Muscle layer of colon (tissue), 2 donors: ENCODE results near the gene DIS3L2.
"Not testable (repeated sequence)": the region's sequence is repeated elsewhere in the genome, so short reads cannot be mapped to it uniquely, and the experiment has no call there.

Experiments
- H3K27ac ChIP-seq: one replicate; pipeline ENCODE4 v1.7.0; 2013; ENCODE audit warnings: low read depth, mild to moderate bottlenecking, low read length, moderate library complexity
- H3K27me3 ChIP-seq, 2 donors: one replicate each; pipeline ENCODE4 v1.7.0; 2013; ENCODE audit warnings: low read length in 2 of 2, mild to moderate bottlenecking in 2 of 2; ENCODE audit not compliant: insufficient read depth in 2 of 2, control insufficient read depth in 1 of 2
- H3K36me3 ChIP-seq: one replicate; pipeline ENCODE4 v1.7.0; 2013; ENCODE audit warnings: mild to moderate bottlenecking, low read length; ENCODE audit not compliant: insufficient read depth
- H3K4me1 ChIP-seq: one replicate; pipeline ENCODE4 v1.7.0; 2013; ENCODE audit warnings: mild to moderate bottlenecking, low read length; ENCODE audit not compliant: insufficient read depth
- H3K4me3 ChIP-seq, 2 donors: one replicate each; pipeline ENCODE4 v1.7.0; 2013; ENCODE audit warnings: low read length in 2 of 2, low read depth in 1 of 2, mild to moderate bottlenecking in 1 of 2, moderate library complexity in 1 of 2
- H3K9ac ChIP-seq: one replicate; pipeline ENCODE4 v1.7.0; 2013; ENCODE audit warnings: low read length
- H3K9me3 ChIP-seq: one replicate; pipeline ENCODE4 v1.7.0; 2013; ENCODE audit warnings: mild to moderate bottlenecking, low read length
- donor health status: abdominal sarcoma.
- donor health status: Adenocarcinoma of cecum.

DIS3L2 gene

DNA sequence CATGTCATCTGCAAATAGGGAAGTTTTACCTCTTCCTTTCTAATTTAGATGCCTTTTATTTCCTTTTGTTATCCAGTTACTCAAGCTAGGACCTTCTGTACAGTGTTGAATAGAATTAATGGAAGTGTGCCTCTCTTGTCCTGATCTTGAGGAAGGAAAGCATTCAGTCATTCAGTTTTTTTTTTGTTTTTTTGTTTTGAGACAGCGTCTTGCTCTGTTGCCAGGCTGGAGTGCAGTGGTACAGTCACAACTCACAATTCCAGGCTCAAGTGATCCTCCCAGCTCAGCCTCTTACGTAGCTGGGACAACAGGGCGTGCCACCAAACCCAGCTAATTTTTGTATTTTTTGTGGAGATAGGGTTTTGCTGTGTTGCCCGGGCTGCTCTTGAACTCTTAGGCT is 213.1 kb downstream of the DIS3L2 start:
- Histone ChIP-seq H3K27me3 (no peaks in the 10 kb centered on the region), H3K36me3 (no peaks in the 10 kb centered on the region), H3K9me3 (no peaks in the 10 kb centered on the region), H3K4me1 (peaks cover 5% of the 10 kb centered on the region), H3K9ac (no peak overlapping the region), H3K4me3 (no peak overlapping the region), H3K27ac (no peak overlapping the region)

DNA sequence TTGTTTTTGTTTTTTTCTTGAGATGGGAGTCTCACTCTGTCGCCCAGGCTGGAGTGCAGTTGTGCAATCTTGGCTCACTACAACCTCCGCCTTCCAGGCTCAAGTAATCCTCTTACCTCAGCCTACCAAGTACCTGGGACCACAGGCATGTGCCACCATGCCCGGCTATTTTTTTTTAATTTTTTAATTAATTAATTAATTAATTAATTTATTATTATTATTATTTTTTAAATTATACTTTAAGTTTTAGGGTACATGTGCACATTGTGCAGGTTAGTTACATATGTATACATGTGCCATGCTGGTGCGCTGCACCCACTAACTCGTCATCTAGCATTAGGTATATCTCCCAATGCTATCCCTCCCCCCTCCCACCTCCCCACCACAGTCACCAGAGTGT is 215.1 kb downstream of the DIS3L2 start:
- not testable (repeated sequence) for H3K27ac ChIP-seq, H3K4me3 ChIP-seq, H3K9ac ChIP-seq, H3K9me3 ChIP-seq, H3K36me3 ChIP-seq, H3K27me3 ChIP-seq, H3K4me1 ChIP-seq

DNA sequence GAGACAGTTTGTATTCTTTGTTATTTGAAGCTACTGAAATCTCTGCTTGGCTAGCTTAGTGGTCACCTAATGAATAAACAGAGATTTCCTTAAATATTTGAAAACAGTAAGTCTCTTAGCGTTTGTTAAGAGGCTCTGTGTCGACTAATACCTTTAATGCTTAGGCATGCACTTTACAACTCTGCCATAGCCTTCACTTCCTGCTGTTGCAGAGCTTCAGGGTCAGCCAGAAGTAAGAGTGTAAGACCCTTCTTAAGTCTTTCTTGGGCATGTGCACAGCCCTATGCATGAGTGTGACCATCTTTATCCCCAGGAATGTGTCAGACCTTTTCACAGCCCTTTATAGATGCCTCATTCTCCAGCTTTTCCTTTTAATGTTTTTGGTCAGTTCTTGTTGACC is 221.8 kb downstream of the DIS3L2 start:
- Histone ChIP-seq H3K4me1 (no peaks in the 10 kb centered on the region), H3K36me3 (no peaks in the 10 kb centered on the region), H3K27ac (no peak overlapping the region), H3K9ac (no peak overlapping the region), H3K9me3 (no peaks in the 10 kb centered on the region), H3K27me3 (no peaks in the 10 kb centered on the region), H3K4me3 (no peak overlapping the region)

DNA sequence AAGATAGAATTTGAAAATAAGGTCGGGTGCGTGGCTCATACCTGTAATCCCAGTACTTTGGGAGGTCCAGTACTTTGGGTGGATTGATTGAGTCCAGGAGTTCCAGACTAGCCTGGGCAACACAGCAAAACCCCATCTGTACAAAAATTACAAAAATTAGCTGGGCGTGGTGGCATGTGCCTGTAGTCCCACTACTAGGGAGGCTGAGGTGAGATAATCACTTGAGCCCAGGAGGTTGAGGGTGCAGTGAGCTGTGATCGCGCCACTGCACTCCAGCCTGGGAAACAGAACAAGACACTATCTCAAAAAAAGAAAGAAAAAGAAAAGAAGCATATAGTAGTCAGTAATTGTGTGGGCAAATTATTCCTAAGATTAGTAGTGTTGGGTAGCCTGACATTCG is 222.8 kb downstream of the DIS3L2 start:
- Histone ChIP-seq H3K9me3 (no peaks in the 10 kb centered on the region), H3K4me1 (no peaks in the 10 kb centered on the region), H3K9ac (no peak overlapping the region), H3K27ac (no peak overlapping the region), H3K36me3 (no peaks in the 10 kb centered on the region), H3K27me3 (no peaks in the 10 kb centered on the region), H3K4me3 (no peak overlapping the region)

DNA sequence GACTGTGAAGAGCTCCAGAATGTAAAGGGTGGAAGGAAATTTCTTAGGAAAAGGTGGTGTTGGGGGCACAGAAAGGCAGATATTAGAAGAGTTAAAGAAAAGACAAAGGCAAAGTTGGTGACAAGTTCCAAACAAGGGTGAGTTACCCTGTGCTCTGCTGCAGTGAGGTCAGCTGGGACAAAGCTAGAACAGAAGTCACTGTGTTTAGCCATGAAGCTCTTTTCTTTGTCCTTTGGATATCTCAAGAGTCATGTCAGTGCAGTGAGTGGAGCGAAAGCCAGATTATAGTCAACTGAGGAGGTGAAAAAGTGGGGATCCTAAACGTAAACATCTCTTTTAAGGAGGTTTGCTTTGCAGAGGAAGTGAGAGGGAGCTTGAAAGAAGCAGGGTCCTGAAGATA is 229.3 kb downstream of the DIS3L2 start:
- H3K4me3 ChIP-seq: no peak overlapping the region
- no peaks in the 10 kb centered on the region for H3K36me3 ChIP-seq
- no peaks in the 10 kb centered on the region for H3K9me3 ChIP-seq
- no peak overlapping the region for H3K27ac ChIP-seq
- no peak overlapping the region for H3K9ac ChIP-seq
- no peaks in the 10 kb centered on the region for H3K27me3 ChIP-seq
- no peaks in the 10 kb centered on the region for H3K4me1 ChIP-seq

DNA sequence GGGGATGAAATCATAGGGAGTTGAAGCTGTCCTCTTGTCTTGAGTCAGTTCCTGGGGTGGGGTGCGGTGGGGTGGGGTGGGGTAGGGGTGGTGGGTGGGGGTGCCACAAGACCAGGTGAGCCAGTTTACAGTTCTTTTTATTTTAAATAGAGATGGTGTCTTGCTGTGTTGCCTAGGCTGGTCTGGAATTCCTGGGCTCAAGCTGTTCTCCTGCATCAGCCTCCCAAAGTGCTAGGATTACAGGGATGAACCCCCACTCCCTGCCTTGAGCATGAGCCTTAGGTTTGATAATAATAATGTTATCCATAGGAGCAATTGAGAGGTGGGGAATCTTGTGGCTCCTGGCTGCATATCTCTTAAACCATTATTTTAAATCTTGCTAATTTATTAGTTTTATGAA is 234.0 kb downstream of the DIS3L2 start:
- Histone ChIP-seq H3K27ac (no peak overlapping the region), H3K9ac (no peak overlapping the region), H3K4me1 (no peaks in the 10 kb centered on the region), H3K27me3 (no peaks in the 10 kb centered on the region), H3K36me3 (no peaks in the 10 kb centered on the region), H3K4me3 (no peak overlapping the region), H3K9me3 (no peaks in the 10 kb centered on the region)

DNA sequence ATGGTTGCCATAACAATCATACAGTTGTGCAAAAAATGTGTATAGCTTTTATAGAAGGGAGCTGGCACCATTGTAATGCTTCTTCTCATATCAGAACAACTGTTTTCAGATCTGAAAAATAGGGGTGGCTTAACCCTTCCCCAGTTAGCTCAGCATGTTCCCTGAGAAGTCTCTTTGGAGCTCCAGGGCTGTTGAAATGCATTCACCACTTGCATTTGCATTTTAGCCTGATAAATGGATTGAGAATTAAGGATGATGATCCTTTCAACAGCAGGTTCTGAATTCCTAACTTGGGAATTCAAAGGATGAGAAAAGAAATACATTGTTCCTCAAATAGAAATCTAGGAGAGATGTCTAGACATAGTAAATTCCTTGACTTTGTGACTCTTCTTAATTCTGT is 235.3 kb downstream of the DIS3L2 start:
- Histone ChIP-seq H3K9me3 (no peaks in the 10 kb centered on the region), H3K27ac (no peak overlapping the region), H3K9ac (no peak overlapping the region), H3K4me3 (no peak overlapping the region), H3K36me3 (no peaks in the 10 kb centered on the region), H3K27me3 (no peaks in the 10 kb centered on the region), H3K4me1 (no peaks in the 10 kb centered on the region)

DNA sequence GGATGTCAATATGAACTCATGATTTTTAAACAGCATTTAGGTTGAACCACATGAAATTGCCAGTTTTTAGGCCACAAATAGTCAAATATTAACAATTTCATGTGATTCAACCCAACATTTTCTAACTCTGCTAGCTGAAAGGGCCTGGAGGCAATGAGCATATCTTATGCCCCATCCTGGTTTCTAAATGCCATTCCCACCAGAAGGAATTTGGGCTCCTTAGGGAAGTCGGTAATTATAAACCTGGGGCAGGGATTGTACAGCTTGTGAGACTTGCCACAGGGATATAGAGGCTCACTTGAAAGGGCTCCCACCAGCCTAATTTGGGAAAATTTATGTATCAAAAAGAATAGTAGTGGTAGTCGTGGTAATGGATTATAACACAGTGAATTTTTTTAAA is 238.7 kb downstream of the DIS3L2 start:
- no peaks in the 10 kb centered on the region for H3K36me3 ChIP-seq
- peaks cover 12% of the 10 kb centered on the region for H3K4me1 ChIP-seq
- H3K27ac ChIP-seq: no peak overlapping the region
- H3K9ac ChIP-seq: no peak overlapping the region
- H3K9me3 ChIP-seq: no peaks in the 10 kb centered on the region
- H3K4me3 ChIP-seq: no peak overlapping the region
- no peaks in the 10 kb centered on the region for H3K27me3 ChIP-seq

DNA sequence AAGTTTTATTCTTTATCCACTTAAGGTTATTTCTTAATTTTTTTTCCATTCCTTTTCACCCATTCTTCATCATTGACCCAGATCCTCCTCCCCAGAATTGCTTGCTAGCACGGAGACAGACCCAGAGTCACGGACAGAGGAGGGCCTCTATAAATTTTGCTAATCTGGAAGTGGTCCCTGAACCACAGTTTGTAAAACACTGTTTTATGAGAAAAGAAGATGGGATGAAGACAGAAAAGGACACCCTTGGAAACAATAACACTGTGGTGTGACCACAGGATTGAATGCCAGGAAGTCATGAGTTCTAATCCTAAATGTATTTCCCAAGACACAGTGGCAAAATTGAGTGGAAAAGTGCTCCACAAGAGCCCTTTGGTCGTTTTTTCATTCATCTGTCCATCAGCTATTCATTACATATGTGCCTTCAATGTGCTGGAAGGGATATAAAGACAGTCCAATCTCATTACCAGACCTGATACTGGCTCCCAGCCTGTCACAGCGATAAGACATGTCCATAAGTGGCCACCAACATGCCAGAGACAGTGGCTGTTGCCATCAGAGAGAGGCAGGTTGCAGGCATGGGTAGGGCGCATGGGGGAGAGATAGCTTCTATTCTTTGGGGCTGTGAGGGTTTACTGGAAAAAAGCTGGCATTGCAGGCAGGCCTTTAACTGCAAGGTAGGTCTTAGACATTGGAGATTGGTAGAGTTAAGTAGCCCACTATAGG is 241.8 kb downstream of the DIS3L2 start:
- no peaks in the 10 kb centered on the region for H3K27me3 ChIP-seq
- H3K27ac ChIP-seq: no peak overlapping the region
- H3K4me1 ChIP-seq: peaks cover 19% of the 10 kb centered on the region
- H3K4me3 ChIP-seq: no peak overlapping the region
- no peak overlapping the region for H3K9ac ChIP-seq
- no peaks in the 10 kb centered on the region for H3K36me3 ChIP-seq
- no peaks in the 10 kb centered on the region for H3K9me3 ChIP-seq

DNA sequence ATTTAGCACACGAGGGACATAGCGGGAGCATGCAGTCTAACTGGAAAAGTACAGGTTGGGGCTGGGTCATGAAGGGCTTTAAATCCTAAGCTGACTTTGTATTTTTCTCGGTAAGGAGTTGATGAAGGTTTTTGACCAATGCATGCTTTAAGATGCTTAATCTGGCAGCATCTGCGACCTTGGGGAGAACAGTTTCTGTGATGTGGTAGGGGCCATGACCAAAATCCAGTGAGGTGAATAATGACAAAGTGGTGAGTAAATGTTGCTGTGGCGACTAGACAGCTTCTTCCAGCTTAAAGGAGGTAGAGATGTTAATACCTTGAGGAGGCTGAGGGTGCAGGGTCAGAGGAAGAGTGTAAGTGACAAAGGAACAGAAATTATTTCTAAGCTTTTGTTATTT is 242.4 kb downstream of the DIS3L2 start:
- H3K4me3 ChIP-seq: no peak overlapping the region
- H3K36me3 ChIP-seq: no peaks in the 10 kb centered on the region
- H3K4me1 ChIP-seq: peaks cover 19% of the 10 kb centered on the region
- no peak overlapping the region for H3K9ac ChIP-seq
- peak overlapping the region; percentile 27 for H3K27ac ChIP-seq
- no peaks in the 10 kb centered on the region for H3K27me3 ChIP-seq
- H3K9me3 ChIP-seq: no peaks in the 10 kb centered on the region

DNA sequence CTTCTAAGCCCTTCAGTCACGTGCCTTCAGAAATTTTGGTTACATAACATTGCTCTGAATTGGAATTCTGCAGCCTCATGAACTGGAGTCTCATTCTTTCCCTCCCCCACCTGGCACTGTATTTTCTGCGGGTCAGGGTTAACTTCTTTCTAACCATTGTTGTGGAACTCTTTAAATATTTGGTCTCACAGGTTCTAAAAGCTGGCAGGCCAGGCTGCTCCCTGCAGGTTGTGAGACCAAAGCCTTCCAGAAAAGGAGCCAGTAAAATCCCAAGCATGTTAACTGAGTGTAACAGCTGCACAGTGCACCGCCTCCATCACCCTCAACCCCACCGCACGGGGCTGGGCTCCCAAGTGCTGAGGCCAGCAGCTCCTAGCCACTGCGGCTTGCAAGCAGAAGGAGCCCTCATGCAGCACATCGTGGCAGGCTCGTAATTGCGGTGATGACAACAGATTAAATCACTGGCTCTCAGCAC is 243.0 kb downstream of the DIS3L2 start:
- Histone ChIP-seq H3K36me3 (no peaks in the 10 kb centered on the region), H3K9ac (no peak overlapping the region), H3K27me3 (no peaks in the 10 kb centered on the region), H3K27ac (peak overlapping the region; percentile 27), H3K9me3 (no peaks in the 10 kb centered on the region), H3K4me3 (peak overlapping the region in 1 of 2 donors; percentile 12), H3K4me1 (peaks cover 19% of the 10 kb centered on the region)

DNA sequence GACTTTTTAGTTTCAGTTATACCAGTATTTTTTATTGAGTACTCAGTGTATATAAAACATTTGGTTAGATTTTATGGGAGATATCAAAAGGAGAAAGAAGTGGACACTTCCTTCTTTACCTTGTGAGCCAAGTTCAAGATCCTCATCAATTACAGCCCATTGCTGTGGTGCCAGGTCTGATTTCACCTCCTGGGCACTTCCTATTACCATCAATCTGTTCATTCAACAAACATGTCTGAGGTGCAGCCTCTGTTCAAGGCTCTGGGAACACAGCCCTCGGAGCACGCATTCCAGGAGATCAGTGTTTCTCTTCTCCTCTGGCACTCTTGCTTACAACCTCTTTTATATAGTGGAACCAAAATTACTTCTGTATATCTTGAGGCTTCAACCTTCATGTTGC is 245.7 kb downstream of the DIS3L2 start:
- Histone ChIP-seq H3K9ac (no peak overlapping the region), H3K9me3 (no peaks in the 10 kb centered on the region), H3K27me3 (no peaks in the 10 kb centered on the region), H3K27ac (no peak overlapping the region), H3K4me3 (no peak overlapping the region), H3K36me3 (peaks cover 15% of the 10 kb centered on the region), H3K4me1 (peaks cover 19% of the 10 kb centered on the region)
